Mesenteric fat pad (tissue), 1 donor: Measurements from ENCODE around the gene ULK1. TPM values are rescaled to one million over a fixed set of nuclear protein-coding genes. Genes with fewer than 3 reads are reported as not detected.
A peak's percentile ranks its signal among the peaks of the same experiment; 100 is the strongest.

Experiments used
- DNase-seq: peaks from one replicate; pipeline ENCODE4 v3.0.0-alpha.2; 2020; ENCODE audit warnings: low spot score
- long read RNA-seq: library from polyadenylated mRNA; unstranded; transcript quantifications from one replicate; pipeline ENCODE4 v2.0.0, GENCODE V29; 2020
- total RNA-seq: library from RNA; stranded (reverse); fragmentation: NEBNext Ultra II Directional; extraction: Animal tissue kit (Norgen Biotek cat#: 25700); gene quantifications from one replicate; pipeline ENCODE4 v1.2.1, GENCODE V29; 2021
- donor health status: DM: yes; HTN: yes; CAD: no.

Gene ULK1
- total RNA-seq, result 19.4 TPM
- long read RNA-seq, partial matches to known transcripts, result 11 of 27 reads
- long read RNA-seq, other reads (novel, unspliced or antisense), result 11 of 27 reads

DNA sequence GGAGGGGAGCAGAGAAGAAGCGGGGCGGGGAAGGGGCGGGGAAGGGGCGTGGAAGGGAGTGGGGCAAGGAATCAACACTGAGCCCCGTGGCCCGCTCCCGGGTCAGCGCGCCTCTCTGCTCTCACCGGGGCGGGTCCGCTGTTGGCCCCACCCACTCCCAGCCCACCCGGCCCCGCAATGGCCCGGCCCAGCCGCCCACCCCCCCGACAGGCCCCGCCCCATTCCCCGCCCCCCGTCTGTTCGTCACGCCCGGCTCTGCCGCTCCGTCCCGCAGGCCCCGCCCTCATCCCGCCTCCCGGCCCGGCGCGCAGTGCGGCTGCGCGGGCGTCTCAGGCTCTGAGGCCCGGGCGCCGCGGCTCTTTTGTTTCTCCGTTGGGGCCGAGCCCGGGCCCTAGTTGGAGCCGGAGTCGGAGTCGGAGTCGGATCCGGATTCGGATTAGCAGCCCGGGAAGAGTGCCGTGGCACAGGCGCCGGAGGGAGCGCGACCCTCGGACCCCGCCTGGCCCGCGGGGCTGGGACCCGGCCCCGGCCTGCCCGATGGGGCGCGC, at the start of gene ULK1:
ULK1 (plus strand) TSS at position 310 of the 548 bp plus-strand sequence. CDS start 380 bp downstream, outside the sequence.
- DNase-seq, result peak; percentile 97

- DNase-seq, result no peak
Measured at GRCh38 chr12:131844656-131845055, 49.8 kb upstream of the ULK1 start.

GRCh38 chr12:131845121-131845520, 49.3 kb upstream of the ULK1 start:
- no peak for DNase-seq

DNA sequence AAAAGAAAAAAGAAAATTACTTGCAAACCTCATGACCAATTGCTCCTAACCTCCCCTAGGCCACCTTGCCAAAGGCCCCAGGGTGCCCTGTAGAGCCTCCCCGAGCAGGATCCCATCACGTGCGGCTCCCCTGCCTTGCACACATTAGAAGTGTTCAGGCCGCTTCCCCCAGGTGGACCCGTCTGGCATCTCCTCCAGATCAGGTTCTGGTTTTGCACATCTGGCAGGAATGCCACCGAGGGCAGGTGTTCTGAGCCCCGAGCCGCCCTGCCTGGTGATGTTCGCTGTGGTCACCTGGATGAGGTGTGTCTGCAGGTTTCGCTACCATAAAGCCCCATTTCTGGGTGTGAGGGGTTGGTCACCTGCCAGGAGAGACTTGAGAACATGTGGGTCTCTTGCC, 47.0 kb upstream of the ULK1 start:
- DNase-seq, result no peak

DNA sequence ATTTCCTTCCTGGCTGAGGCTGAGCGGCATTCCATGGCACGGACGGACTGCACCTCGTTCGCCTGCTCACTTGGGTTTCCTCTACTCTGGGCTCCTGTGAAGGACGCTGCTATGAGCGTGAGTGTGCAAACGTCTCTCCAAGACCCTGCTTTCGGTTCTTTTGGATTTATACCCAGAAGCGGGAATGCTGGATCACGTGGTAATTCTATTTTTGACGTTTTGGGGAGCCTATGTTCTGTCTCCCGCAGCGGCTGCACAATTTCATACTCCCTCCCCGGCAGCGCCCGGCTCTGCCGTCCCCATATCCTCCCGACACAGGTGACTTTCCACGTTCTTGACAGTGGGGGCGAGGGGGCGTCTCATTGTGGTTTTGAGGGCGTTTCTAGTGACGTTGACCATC, 45.7 kb upstream of the ULK1 start:
- DNase-seq, result no peak

DNA sequence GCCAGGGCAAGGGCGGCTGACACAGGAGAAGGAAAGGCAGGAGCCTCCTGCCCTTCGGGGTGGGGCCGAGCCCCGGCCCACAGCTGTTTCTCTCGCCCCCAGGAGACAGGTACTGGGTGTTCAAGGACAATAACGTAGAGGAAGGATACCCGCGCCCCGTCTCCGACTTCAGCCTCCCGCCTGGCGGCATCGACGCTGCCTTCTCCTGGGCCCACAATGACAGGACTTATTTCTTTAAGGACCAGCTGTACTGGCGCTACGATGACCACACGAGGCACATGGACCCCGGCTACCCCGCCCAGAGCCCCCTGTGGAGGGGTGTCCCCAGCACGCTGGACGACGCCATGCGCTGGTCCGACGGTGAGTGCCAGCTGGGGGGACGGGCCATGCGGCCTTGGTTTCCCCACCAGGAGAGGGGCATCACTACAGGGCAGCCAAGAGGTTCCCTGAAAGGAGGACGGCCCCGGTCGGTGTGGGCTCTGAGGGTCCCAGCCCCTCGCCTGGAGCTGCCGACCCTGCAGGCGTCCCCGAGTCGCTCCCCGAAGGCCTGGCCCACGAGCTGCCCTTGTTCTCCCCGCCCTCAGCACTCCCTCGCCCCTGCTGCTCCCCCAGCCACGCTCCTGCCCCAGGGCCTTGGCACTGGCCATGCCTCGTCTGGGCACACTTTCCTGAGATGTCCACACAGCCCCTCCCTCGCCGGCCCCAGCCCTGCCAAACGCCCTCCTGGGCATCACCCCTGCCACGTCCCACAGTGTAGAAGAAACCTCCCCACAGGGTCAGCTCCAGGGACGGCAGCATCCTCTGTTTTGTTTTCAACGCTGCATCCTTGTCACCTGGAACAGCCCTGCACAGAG, 44.5 kb upstream of the ULK1 start:
- DNase-seq, result no peak

DNA sequence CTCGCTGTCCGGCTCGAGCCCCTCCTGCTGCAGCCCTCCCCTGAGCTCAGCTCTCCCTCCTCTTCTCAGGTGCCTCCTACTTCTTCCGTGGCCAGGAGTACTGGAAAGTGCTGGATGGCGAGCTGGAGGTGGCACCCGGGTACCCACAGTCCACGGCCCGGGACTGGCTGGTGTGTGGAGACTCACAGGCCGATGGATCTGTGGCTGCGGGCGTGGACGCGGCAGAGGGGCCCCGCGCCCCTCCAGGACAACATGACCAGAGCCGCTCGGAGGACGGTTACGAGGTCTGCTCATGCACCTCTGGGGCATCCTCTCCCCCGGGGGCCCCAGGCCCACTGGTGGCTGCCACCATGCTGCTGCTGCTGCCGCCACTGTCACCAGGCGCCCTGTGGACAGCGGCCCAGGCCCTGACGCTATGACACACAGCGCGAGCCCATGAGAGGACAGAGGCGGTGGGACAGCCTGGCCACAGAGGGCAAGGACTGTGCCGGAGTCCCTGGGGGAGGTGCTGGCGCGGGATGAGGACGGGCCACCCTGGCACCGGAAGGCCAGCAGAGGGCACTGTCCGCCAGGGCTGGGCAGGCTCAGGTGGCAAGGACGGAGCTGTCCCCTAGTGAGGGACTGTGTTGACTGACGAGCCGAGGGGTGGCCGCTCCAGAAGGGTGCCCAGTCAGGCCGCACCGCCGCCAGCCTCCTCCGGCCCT, 43.4 kb upstream of the ULK1 start:
- DNase-seq, result no peak

GRCh38 chr12:131851741-131852550, 42.5 kb upstream of the ULK1 start:
- no peak for DNase-seq

- DNase-seq, result no peak
Measured at GRCh38 chr12:131852551-131853299, 41.7 kb upstream of the ULK1 start.

DNA sequence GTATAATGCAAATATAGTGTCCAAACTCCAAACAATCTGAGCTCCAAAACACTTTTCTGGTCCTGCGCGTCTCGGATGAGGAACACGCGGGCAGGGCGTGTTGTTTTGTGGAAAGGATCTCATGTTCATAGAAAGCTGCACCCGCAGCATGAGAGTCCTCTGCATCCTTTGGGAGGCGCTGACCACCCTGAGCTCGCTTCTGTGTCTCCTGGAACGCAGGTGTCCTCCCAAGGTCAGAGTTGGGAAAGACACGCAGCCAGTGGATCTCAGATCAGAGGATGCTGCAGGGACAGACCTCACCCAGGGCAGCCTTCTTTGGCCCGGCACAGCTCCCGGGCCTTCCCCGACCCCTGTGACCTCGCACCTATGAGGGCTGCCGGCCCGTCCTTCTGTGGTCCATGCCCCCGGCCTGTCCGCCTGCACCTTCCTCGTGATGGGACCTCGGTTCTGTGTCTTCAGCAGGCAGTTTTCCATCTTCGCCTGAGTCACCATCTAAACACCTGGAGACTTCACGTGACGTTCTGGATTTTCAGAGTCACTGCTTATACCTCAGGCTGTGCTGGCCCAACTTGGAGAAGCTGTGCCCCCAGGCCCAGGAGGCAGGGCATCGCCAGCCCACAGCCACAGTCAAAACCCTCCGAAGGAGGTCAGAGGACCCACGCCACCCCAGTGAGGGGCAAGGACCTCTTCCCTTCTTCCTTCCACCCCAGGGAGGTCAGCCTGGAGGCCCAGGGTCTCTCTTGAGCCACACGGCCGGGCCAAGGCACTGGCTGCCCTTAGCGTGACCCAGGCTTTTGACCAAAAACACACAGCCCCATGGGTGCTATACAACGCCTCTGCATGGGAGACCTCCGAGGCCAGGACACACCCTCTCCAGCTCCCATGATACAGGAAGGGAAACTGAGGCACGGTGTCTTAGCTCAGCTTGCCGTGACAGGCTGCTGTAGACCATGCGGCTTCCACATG, 40.3 kb upstream of the ULK1 start:
- no peak for DNase-seq

- no peak for DNase-seq
Measured at GRCh38 chr12:131854861-131855476, 39.5 kb upstream of the ULK1 start.

GRCh38 chr12:131855521-131856142, 38.8 kb upstream of the ULK1 start:
- DNase-seq, result no peak

- no peak for DNase-seq
Measured at GRCh38 chr12:131856366-131857097, 37.9 kb upstream of the ULK1 start.

- no peak for DNase-seq
Measured at GRCh38 chr12:131857908-131858850, 36.2 kb upstream of the ULK1 start.

DNA sequence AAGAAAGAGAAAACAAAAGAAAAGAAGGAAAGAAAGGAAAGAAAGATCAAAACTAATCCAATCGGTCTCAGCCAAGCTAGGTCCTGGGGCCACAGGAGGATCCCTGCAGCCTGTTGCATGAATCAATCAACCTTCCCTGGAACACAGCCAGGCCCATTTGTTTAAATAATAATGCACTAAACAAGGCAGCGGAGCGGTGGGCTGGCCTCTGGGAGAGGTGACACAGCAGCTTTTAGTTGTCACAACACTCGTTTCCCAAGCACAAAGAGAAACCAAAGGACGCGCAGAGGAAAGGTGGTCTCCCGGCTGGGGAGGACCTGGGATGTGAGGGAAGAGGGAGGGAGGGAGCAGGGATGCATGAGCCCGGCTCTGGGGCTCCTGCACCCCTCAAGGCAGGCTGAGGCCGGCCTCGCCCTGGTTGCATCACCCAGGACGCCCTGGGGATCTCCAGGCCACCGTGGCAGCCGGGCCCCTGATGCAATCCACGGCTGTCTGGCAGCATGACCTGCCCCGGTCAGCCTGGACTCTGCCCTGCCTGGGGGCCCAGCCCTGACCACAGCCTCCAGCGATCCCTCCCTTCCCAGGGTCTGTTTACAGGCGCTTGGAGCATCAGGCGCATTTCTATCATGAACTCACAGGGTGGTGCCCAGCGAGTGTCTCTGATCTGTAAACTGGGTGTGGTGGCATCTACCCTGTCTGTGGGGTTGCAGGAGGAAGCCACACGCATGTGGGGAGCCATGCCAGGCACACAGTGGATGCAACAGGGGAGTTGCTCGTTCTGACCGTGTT, 33.8 kb upstream of the ULK1 start:
- no peak for DNase-seq
